K562 (cell line): ENCODE data around the gene CASP2.

Source experiments
- CTCF ChIP-seq, 3 experiments: IDR thresholded peaks in 2 of 3; conservative IDR thresholded peaks in 1 of 3; 2 replicates each; pipeline ENCODE4 v1.5.1; 2011 to 2012; ENCODE audit warnings: low read length in 3 of 3, mild to moderate bottlenecking in 3 of 3, control low read depth in 2 of 3, improper control_type of control experiment in 1 of 3, inconsistent platforms in 1 of 3, low read depth in 1 of 3, mixed read lengths in 1 of 3, moderate library complexity in 1 of 3; ENCODE audit not compliant: insufficient read depth in 2 of 3
- E2F1 ChIP-seq: sonication (generic); formaldehyde crosslinking; IDR thresholded peaks from 2 replicates; pipeline ENCODE4 v1.8.1; 2023; ENCODE audit warnings: mild to moderate bottlenecking, missing genetic modification reagents, moderate library complexity
- ESRRA ChIP-seq: fragments of 450-650 bp; IDR thresholded peaks from 2 replicates; pipeline ENCODE4 v1.6.1; 2014; ENCODE audit warnings: low read depth, mild to moderate bottlenecking, moderate library complexity, borderline replicate concordance
- POLR2A ChIP-seq: fragments of 450-650 bp; conservative IDR thresholded peaks from 2 replicates; pipeline ENCODE4 v1.6.1; 2016
- RAD21 ChIP-seq, 2 experiments: fragments of 250-450 bp in 1 of 2; fragments of 450-650 bp in 1 of 2; sonication (Bioruptor Pico) in 1 of 2; formaldehyde crosslinking in 1 of 2; IDR thresholded peaks in 1 of 2; conservative IDR thresholded peaks in 1 of 2; 2 replicates each; pipeline versions ENCODE4 v1.4.0 to v1.8.0; 2020 to 2022; ENCODE audit warnings: mild to moderate bottlenecking in 2 of 2, moderate library complexity in 1 of 2
- TAF1 ChIP-seq: IDR thresholded peaks from 2 replicates; pipeline ENCODE4 v1.6.1; 2011; ENCODE audit warnings: mild to moderate bottlenecking, low read length, moderate library complexity; ENCODE audit not compliant: insufficient read depth, control insufficient read depth, severe bottlenecking; ENCODE audit errors: extremely low read depth

- TF ChIP-seq CTCF (IDR thresholded peaks at IDR 0.05 in 2 of 3, conservative IDR thresholded peaks at IDR 0.05 in 1 of 3; ENCODE audit: insufficient read depth in 2 of 3, low read depth in 1 of 3, low read length in 3 of 3) = no peak
- no peak for TF ChIP-seq TAF1
- TF ChIP-seq ESRRA = no peak
- TF ChIP-seq POLR2A = no peak
- TF ChIP-seq E2F1 = no peak
- TF ChIP-seq RAD21 (CRISPR knock-in tag; conservative IDR thresholded peaks at IDR 0.05 in 1 of 2, IDR thresholded peaks at IDR 0.05 in 1 of 2) = no peak
Measured at GRCh38 chr7:143288836-143289235, 685 bp downstream of the CASP2 start.
